SH-SY5Y (cell line): ENCODE data around the gene MYOCOS.

Experiments
- GATA2 ChIP-seq: IDR thresholded peaks from 2 replicates; pipeline ENCODE4 v1.6.1; 2011; ENCODE audit warnings: mild to moderate bottlenecking, low read depth, low read length
- GATA3 ChIP-seq: IDR thresholded peaks from 2 replicates; pipeline ENCODE4 v1.6.1; 2011; ENCODE audit warnings: low read depth, mild to moderate bottlenecking, low read length, moderate library complexity

MYOCOS gene

GRCh38 chr1:171622152-171622462 lies at the start of gene MYOCOS:
MYOCOS (plus strand) TSS chr1:171622243; CDS start chr1:171623884, 1,641 bp downstream.
- TF ChIP-seq GATA2: no peak
- no peak for TF ChIP-seq GATA3

GRCh38 chr1:171576144-171576543 lies 45.9 kb upstream of the MYOCOS start:
- TF ChIP-seq GATA2 (no peak), GATA3 (no peak)

- no peak for TF ChIP-seq GATA2
- no peak for TF ChIP-seq GATA3
Observed at GRCh38 chr1:171581226-171581625, 40.8 kb upstream of the MYOCOS start.

GRCh38 chr1:171581766-171582165 lies 40.3 kb upstream of the MYOCOS start:
- no peak for TF ChIP-seq GATA2
- no peak for TF ChIP-seq GATA3

- TF ChIP-seq GATA2 (no peak), GATA3 (no peak)
Observed at GRCh38 chr1:171582589-171582988, 39.5 kb upstream of the MYOCOS start.

- TF ChIP-seq GATA3: no peak
- TF ChIP-seq GATA2: no peak
Observed at GRCh38 chr1:171583591-171584201, 38.3 kb upstream of the MYOCOS start.

- TF ChIP-seq GATA3 (no peak), GATA2 (no peak)
Observed at GRCh38 chr1:171585715-171586114, 36.3 kb upstream of the MYOCOS start.

GRCh38 chr1:171588230-171588629 lies 33.8 kb upstream of the MYOCOS start:
- no peak for TF ChIP-seq GATA3
- no peak for TF ChIP-seq GATA2

- TF ChIP-seq GATA2 (no peak), GATA3 (no peak)
Observed at GRCh38 chr1:171590022-171590421, 32.0 kb upstream of the MYOCOS start.

- TF ChIP-seq GATA2 (no peak), GATA3 (no peak)
Observed at GRCh38 chr1:171595324-171595723, 26.7 kb upstream of the MYOCOS start.

GRCh38 chr1:171596119-171596518 lies 25.9 kb upstream of the MYOCOS start:
- TF ChIP-seq GATA3: no peak
- TF ChIP-seq GATA2: no peak

GRCh38 chr1:171596705-171597104 lies 25.3 kb upstream of the MYOCOS start:
- TF ChIP-seq GATA3: no peak
- TF ChIP-seq GATA2: no peak

GRCh38 chr1:171597203-171597602 lies 24.8 kb upstream of the MYOCOS start:
- TF ChIP-seq GATA3 (no peak), GATA2 (no peak)

- TF ChIP-seq GATA3 (no peak), GATA2 (no peak)
Observed at GRCh38 chr1:171600862-171601261, 21.2 kb upstream of the MYOCOS start.

GRCh38 chr1:171606402-171606941 lies 15.6 kb upstream of the MYOCOS start:
- TF ChIP-seq GATA3 (no peak), GATA2 (no peak)

GRCh38 chr1:171610385-171610784 lies 11.7 kb upstream of the MYOCOS start:
- no peak for TF ChIP-seq GATA2
- TF ChIP-seq GATA3: no peak
